Measurements from ENCODE around the gene DCTN5. TPM values are rescaled to one million over a fixed set of nuclear protein-coding genes. Genes with fewer than 3 reads are reported as not detected.

The DCTN5 gene
- total and polyA plus RNA-seq, 5 donors, result 12.4 to 44.7 (median 42.5) TPM

- Histone ChIP-seq H3K27me3 (ENCODE audit: control insufficient read depth, insufficient read depth) (no peaks in the 10 kb centered on the region), H3K4me1 (ENCODE audit: control insufficient read depth, insufficient read depth, low read length) (peaks cover 2% of the 10 kb centered on the region), H3K9me3 (ENCODE audit: control insufficient read depth, low read length) (no peaks in the 10 kb centered on the region), H3K4me3 (ENCODE audit: low read length) (no peak overlapping the region), H3K27ac (ENCODE audit: low read length) (no peak overlapping the region)
- WGBS, result 51% methylated on average over 6 of the region's 6 CpGs
- intact Hi-C loops (cut with DNase I), result no loop called here
- DNase-seq (no peak), ATAC-seq (no peak)
These were observed 38.7 kb downstream of the DCTN5 start for GRCh38 chr16:23679986-23680336.

GRCh38 chr16:23682181-23682580, 40.9 kb downstream of the DCTN5 start:
- intact Hi-C loops (cut with DNase I), result no loop called here
- no peak for ATAC-seq
- H3K27ac ChIP-seq (ENCODE audit: low read length), result no peak overlapping the region
- no peaks in the 10 kb centered on the region for H3K9me3 ChIP-seq (ENCODE audit: control insufficient read depth, low read length)
- H3K4me3 ChIP-seq (ENCODE audit: low read length), result no peak overlapping the region
- no peak for DNase-seq
- H3K4me1 ChIP-seq (ENCODE audit: control insufficient read depth, insufficient read depth, low read length), result peaks cover 2% of the 10 kb centered on the region
- WGBS, result 97% methylated on average over 1 of the region's 1 CpG
- no peaks in the 10 kb centered on the region for H3K27me3 ChIP-seq (ENCODE audit: control insufficient read depth, insufficient read depth)

DNA sequence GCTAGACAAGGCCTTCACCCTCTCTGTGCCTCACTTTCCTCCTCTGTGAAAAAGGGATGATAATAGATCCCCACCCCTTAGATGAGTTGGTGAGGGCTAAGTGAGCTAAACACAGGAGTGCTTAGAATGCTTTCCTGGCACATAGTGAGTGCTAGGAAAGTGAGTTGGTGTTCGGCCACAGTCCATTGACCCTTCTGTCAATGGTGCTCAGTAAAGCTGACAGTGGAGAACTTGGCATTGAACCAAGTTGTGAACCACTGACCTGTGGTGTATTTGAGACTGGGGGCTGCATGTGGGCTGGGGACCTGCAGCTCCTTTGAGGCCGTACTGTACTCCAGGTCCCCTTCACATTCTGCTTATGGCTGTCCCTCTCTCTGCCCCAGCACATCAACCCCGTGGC, 42.2 kb downstream of the DCTN5 start:
- no peak for ATAC-seq
- Histone ChIP-seq H3K27me3 (ENCODE audit: control insufficient read depth, insufficient read depth) (no peaks in the 10 kb centered on the region), H3K27ac (ENCODE audit: low read length) (no peak overlapping the region), H3K9me3 (ENCODE audit: control insufficient read depth, low read length) (no peaks in the 10 kb centered on the region), H3K4me3 (ENCODE audit: low read length) (no peak overlapping the region), H3K4me1 (ENCODE audit: control insufficient read depth, insufficient read depth, low read length) (no peaks in the 10 kb centered on the region)
- intact Hi-C loops (cut with DNase I), result no loop called here
- 89% methylated on average over 3 of the region's 3 CpGs for WGBS
- no peak for DNase-seq

- H3K27ac ChIP-seq (ENCODE audit: low read length), result no peak overlapping the region
- no peaks in the 10 kb centered on the region for H3K27me3 ChIP-seq (ENCODE audit: control insufficient read depth, insufficient read depth)
- WGBS, result 95% methylated on average over 16 of the region's 16 CpGs
- DNase-seq (no peak), ATAC-seq (no peak)
- no peak overlapping the region for H3K4me3 ChIP-seq (ENCODE audit: low read length)
- H3K9me3 ChIP-seq (ENCODE audit: control insufficient read depth, low read length), result no peaks in the 10 kb centered on the region
- no peaks in the 10 kb centered on the region for H3K4me1 ChIP-seq (ENCODE audit: control insufficient read depth, insufficient read depth, low read length)
- intact Hi-C loops (cut with DNase I), result no loop called here
These were observed 46.0 kb downstream of the DCTN5 start for GRCh38 chr16:23687034-23687808.

GRCh38 chr16:23689442-23690187, 48.3 kb downstream of the DCTN5 start:
- H3K4me1 ChIP-seq (ENCODE audit: control insufficient read depth, insufficient read depth, low read length), result no peaks in the 10 kb centered on the region
- no peaks in the 10 kb centered on the region for H3K9me3 ChIP-seq (ENCODE audit: control insufficient read depth, low read length)
- DNase-seq, result no peak
- no peak overlapping the region for H3K4me3 ChIP-seq (ENCODE audit: low read length)
- no peaks in the 10 kb centered on the region for H3K27me3 ChIP-seq (ENCODE audit: control insufficient read depth, insufficient read depth)
- no peak for ATAC-seq
- WGBS, result 97% methylated on average over 36 of the region's 36 CpGs
- intact Hi-C loops (cut with DNase I), result no loop called here
- no peak overlapping the region for H3K27ac ChIP-seq (ENCODE audit: low read length)

GRCh38 chr16:23690771-23691482, 49.7 kb downstream of the DCTN5 start:
- no peak overlapping the region for H3K4me3 ChIP-seq (ENCODE audit: low read length)
- no peaks in the 10 kb centered on the region for H3K27me3 ChIP-seq (ENCODE audit: control insufficient read depth, insufficient read depth)
- no peaks in the 10 kb centered on the region for H3K4me1 ChIP-seq (ENCODE audit: control insufficient read depth, insufficient read depth, low read length)
- DNase-seq (no peak), ATAC-seq (no peak)
- no peak overlapping the region for H3K27ac ChIP-seq (ENCODE audit: low read length)
- H3K9me3 ChIP-seq (ENCODE audit: control insufficient read depth, low read length), result no peaks in the 10 kb centered on the region
- WGBS, result 95% methylated on average over 25 of the region's 25 CpGs
- intact Hi-C loops (cut with DNase I), result no loop called here

GRCh38 chr16:23691483-23692189, 50.4 kb downstream of the DCTN5 start:
- ATAC-seq (no peak), DNase-seq (no peak)
- Histone ChIP-seq H3K4me3 (ENCODE audit: low read length) (no peak overlapping the region), H3K27ac (ENCODE audit: low read length) (no peak overlapping the region), H3K4me1 (ENCODE audit: control insufficient read depth, insufficient read depth, low read length) (no peaks in the 10 kb centered on the region), H3K9me3 (ENCODE audit: control insufficient read depth, low read length) (no peaks in the 10 kb centered on the region), H3K27me3 (ENCODE audit: control insufficient read depth, insufficient read depth) (no peaks in the 10 kb centered on the region)
- intact Hi-C loops (cut with DNase I), result no loop called here
- WGBS, result 91% methylated on average over 10 of the region's 10 CpGs

DNA sequence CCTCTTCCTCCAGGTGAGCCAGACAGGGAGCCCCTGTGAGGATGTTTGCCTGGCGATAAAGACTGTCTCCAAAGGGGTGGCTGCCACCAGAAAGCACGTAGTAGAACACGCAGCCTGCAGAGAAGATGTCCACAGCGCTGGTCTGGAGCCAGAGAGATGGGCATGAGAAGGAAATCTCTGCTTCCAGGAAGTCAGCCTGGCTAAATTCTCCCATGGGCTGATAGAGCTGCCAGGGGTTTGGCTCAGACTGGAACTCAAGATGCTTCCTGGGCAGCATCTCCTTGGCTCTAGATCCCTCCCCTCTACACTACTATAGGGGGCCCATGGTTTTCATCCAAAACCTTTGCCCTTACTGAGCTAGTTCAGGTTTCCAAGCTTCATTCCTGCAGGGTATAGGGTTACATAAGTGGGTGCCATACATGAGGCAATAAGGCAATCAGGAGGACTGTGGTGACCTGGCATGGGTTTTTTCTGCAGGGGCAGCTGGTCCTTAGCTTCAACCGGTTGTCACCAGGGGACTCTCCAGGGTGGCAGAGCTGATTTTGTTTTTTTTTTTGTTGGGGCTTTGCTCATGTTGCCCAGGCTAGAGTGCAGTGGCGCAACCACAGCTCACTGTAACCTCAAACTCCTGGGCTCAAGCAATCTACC, 51.0 kb downstream of the DCTN5 start:
- WGBS, result 95% methylated on average over 6 of the region's 6 CpGs
- no peak for ATAC-seq
- H3K27me3 ChIP-seq (ENCODE audit: control insufficient read depth, insufficient read depth), result no peaks in the 10 kb centered on the region
- H3K4me1 ChIP-seq (ENCODE audit: control insufficient read depth, insufficient read depth, low read length), result no peaks in the 10 kb centered on the region
- no peak for DNase-seq
- H3K9me3 ChIP-seq (ENCODE audit: control insufficient read depth, low read length), result no peaks in the 10 kb centered on the region
- no peak overlapping the region for H3K4me3 ChIP-seq (ENCODE audit: low read length)
- intact Hi-C loops (cut with DNase I), result no loop called here
- H3K27ac ChIP-seq (ENCODE audit: low read length), result no peak overlapping the region

DNA sequence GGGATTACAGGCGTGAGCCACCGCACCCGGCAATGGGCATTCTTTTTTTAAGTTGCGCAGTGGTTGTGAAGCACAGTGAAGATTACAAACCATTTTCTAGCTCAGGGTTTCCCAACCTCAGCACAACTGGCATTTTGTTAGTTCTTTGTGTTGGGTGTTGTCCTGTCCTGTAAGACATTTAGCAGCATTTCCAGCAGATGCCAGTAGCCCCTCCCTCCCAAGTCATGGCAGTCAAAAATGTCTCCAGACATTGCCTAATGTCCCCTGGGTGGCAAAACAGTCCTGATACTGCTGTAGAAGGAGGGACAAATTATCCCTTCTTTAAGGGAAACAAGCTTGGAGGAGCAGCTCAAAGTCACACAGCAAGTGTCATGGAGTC, 53.0 kb downstream of the DCTN5 start:
- no peak overlapping the region for H3K27ac ChIP-seq (ENCODE audit: low read length)
- DNase-seq (no peak), ATAC-seq (no peak)
- no peak overlapping the region for H3K4me3 ChIP-seq (ENCODE audit: low read length)
- 96% methylated on average over 4 of the region's 4 CpGs for WGBS
- no peaks in the 10 kb centered on the region for H3K9me3 ChIP-seq (ENCODE audit: control insufficient read depth, low read length)
- H3K27me3 ChIP-seq (ENCODE audit: control insufficient read depth, insufficient read depth), result no peaks in the 10 kb centered on the region
- intact Hi-C loops (cut with DNase I), result no loop called here
- no peaks in the 10 kb centered on the region for H3K4me1 ChIP-seq (ENCODE audit: control insufficient read depth, insufficient read depth, low read length)

GRCh38 chr16:23694644-23695373, 53.5 kb downstream of the DCTN5 start:
- intact Hi-C loops (cut with DNase I), result no loop called here
- H3K4me1 ChIP-seq (ENCODE audit: control insufficient read depth, insufficient read depth, low read length), result no peaks in the 10 kb centered on the region
- H3K9me3 ChIP-seq (ENCODE audit: control insufficient read depth, low read length), result no peaks in the 10 kb centered on the region
- no peaks in the 10 kb centered on the region for H3K27me3 ChIP-seq (ENCODE audit: control insufficient read depth, insufficient read depth)
- H3K4me3 ChIP-seq (ENCODE audit: low read length), result peak overlapping the region; percentile 32
- 11% methylated on average over 32 of the region's 32 CpGs for WGBS
- ATAC-seq (peak; percentile 37), DNase-seq (no peak)
- no peak overlapping the region for H3K27ac ChIP-seq (ENCODE audit: low read length)
